ENCODE results near the gene KLF2.

KLF2 gene

DNA sequence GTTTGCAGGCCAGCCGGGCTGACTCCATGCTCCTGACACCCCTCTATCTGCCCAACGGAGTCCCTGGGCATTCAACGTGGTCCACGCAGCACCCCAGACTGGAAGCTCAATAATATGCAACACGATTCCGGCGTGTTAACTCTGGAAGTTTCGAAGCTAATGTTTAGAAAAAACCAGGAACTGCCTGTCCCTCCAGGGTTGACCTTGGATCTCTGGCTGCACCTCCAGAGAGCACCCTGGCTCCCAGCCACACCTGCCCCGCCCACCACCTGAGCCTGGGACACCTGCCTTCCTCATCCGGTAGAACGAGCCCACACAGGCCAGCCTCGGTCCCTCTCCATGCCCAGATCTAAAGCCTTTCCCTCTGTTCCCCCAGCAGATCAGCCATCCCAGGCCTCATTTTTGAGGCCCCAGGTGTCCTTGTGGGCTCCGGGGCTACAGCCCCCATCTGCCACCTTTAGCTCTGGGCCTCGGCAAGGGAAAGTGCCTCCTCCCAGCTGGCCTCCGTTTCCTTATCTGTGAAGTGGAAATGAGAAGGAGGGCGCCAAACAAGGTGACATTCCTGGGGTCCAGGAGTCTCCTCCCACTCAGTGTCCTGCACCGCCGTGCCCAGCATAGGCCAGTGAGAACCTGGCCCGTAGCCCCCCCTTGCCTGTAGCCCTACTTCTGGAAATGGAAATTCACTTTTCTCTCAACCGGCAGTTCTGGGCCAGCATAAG lies 38.7 kb downstream of the KLF2 start:
- in situ Hi-C loops (cut with MboI; ENCODE audit: low sequenced_read_pairs), result no loop called here

DNA sequence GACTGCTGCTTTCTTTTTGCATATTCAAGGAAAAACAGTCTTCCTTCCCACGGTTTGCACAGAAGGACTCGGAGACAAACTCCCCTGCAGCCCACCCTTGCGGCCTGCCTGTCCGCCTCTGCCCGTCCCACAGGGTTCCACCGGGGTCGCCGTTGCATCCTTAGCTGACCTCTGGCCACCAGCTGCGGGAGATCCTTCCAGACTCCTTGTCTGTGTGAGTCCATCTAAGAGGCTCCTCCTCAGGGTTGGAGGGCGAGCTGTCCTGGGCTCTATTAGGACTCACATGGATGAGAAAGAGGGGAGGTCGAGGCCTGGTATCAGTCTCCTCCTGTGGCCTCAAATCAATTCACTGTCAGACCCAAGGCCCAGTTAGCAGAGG lies 39.2 kb downstream of the KLF2 start:
- in situ Hi-C loops (cut with MboI; ENCODE audit: low sequenced_read_pairs), result no loop called here

GRCh38 chr19:16364231-16364865 lies 39.7 kb downstream of the KLF2 start:
- in situ Hi-C loops (cut with MboI; ENCODE audit: low sequenced_read_pairs), result no loop called here

GRCh38 chr19:16365300-16365996 lies 40.8 kb downstream of the KLF2 start:
- in situ Hi-C loops (cut with MboI; ENCODE audit: low sequenced_read_pairs), result no loop called here

GRCh38 chr19:16366056-16366432 lies 41.4 kb downstream of the KLF2 start:
- in situ Hi-C loops (cut with MboI; ENCODE audit: low sequenced_read_pairs), result no loop called here

GRCh38 chr19:16366433-16367260 lies 42.0 kb downstream of the KLF2 start:
- in situ Hi-C loops (cut with MboI; ENCODE audit: low sequenced_read_pairs), result no loop called here

DNA sequence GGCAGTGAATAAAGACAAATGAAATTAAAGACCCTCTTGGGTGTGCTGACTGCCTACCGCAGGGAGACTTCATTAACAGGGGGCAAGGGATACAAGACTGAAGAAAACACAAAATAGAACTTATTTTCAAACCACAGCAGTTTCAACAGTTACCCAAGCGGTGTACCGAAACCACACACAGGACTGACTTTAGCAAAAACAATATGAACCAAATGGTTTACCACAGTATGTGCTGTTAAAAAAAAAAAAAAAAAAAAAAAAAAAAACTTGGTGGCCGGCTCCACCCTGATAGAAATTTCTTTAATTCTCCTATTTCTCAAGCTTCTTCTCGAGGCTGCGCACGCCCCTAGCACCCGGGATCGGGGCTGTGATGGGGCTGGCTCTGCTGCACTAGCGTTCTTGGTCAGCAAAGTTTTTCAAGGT lies 42.6 kb downstream of the KLF2 start:
- in situ Hi-C loops (cut with MboI; ENCODE audit: low sequenced_read_pairs), result no loop called here

DNA sequence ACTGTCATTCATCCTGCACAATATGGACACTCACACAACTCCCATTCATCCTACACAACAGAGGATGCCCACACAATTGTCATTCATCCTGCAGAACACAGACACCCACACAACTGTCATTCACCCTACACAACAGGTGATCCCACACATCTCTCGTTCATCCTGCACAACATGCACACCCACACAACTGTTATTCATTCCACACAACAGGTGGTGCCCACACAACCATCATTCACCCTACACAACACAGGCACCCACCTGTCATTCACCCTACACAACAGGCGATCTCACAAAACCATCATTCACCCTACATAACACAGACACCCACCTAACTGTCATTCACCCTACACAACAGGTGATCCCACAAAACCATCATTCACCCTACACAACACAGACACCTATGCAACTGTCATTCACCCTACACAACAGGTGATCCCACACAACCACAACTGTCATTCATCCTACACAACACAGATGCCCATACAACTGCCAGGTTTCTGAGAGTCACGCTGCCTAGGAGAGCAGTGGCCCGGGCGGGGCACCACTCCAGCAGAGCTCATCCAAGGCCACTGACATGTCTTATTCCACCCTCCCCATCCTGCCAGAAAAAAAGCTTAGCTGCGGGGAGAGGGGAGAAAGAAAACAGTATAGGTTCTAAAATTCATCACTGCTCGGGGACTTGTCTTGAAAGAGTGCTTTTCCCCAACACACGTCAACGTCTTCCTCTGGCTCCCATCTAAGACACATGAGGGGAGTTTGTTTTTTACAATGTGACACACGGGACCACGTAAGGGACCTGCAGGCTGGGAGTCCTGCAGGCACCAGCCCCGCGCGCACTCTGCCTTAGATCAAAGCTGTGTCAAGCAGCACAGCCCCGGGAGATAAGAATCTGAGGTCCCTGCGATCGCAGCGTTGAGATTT lies 44.0 kb downstream of the KLF2 start:
- in situ Hi-C loops (cut with MboI; ENCODE audit: low sequenced_read_pairs), result no loop called here

DNA sequence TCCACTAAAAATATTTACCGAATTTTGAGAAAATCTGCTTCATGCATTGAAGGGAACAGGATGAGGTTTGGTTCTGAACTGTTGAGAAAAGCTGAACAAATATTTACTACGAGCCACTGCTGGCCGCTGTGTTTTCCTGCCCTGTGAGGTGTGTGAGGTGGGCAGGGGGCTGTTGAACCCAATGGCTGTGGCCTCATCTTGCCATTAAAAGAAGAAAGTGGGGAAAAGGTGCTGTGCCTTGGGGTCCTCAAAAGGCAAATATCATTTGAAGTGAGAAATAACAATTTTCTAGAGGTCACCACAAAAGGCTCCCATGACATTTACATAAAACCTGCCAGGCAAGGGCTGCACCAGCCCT lies 44.7 kb downstream of the KLF2 start:
- in situ Hi-C loops (cut with MboI; ENCODE audit: low sequenced_read_pairs), result no loop called here

- in situ Hi-C loops (cut with MboI; ENCODE audit: low sequenced_read_pairs), result no loop called here
These were observed 45.3 kb downstream of the KLF2 start for GRCh38 chr19:16369664-16370576.

DNA sequence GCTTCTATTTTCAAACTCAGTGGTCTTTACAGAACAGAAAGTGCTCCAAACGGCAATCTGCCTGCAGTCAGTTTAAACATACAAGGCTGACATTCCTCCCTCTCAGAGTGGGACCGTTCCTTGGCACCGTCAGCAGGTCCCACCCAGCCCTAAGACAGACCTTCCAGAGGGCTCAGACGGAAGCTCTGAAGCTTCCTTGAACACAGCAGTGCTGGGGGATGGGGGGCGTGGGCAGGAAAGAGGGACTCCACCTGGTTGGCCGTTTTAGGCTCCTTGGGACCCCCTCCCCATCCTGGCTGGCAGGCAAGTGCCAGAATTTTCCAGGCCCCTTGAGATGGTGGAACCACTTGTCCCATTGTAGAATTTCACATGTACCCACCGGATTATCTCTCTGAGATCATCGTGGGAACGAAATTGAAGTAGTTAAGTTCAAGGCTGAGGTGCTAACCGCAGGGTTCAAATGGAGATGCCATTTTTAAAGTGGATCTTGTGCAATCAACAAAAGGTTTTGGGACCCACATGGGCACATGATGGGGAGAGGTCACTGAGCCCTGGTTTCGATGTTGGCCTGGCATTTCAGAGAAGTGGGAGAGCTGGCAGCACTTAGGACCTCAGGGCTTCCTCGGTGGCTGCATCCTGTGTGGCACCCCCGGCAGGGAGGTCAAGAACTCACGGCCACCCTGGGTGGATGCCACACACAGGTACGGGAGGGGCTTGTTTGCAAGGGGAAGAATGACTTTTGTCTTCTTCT lies 46.2 kb downstream of the KLF2 start:
- in situ Hi-C loops (cut with MboI; ENCODE audit: low sequenced_read_pairs), result no loop called here

GRCh38 chr19:16371540-16371986 lies 46.9 kb downstream of the KLF2 start:
- in situ Hi-C loops (cut with MboI; ENCODE audit: low sequenced_read_pairs), result no loop called here

DNA sequence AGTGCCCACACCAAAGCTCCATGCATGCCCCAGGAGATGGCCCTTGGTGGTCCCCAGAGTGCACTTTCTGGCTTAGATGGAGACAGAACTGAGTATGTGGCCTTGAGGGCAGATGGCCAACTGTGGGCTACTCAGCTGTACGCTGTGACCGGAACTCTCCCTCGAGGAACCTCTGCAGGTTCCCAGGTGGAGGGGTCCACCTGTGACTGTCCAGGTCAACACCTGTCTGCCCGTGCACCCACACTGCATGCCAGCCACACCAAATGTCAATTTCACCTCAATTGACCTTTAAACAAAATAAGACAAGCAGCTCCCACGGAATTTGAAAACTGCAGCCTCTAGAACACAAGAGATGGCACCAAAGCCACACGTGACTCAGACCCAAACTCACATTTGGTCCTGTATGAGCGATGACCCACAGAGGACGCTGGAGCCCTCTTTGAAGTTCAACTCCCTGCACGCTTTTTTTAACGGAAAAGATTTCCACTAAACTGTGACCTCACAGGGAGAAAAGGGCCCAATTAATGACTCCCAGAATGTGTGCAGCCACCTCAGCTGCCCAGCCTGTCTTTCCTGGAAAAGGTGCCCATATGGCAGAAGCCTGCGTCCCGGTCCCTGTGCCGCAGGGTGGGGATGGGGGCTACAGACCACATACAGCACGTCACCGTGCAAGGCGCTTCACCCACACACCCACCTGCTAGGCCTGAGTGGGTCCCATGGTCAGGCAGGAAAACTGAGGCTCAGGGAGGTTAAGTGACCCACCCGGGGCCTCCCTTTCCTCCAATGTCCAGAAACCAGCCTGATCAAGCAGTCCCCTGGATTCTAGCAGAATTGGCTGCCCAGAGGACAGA lies 47.7 kb downstream of the KLF2 start:
- in situ Hi-C loops (cut with MboI; ENCODE audit: low sequenced_read_pairs), result no loop called here

GRCh38 chr19:16373079-16373478 lies 48.5 kb downstream of the KLF2 start:
- in situ Hi-C loops (cut with MboI; ENCODE audit: low sequenced_read_pairs), result no loop called here

- in situ Hi-C loops (cut with MboI; ENCODE audit: low sequenced_read_pairs), result no loop called here
These were observed 48.9 kb downstream of the KLF2 start for GRCh38 chr19:16373532-16373931.

DNA sequence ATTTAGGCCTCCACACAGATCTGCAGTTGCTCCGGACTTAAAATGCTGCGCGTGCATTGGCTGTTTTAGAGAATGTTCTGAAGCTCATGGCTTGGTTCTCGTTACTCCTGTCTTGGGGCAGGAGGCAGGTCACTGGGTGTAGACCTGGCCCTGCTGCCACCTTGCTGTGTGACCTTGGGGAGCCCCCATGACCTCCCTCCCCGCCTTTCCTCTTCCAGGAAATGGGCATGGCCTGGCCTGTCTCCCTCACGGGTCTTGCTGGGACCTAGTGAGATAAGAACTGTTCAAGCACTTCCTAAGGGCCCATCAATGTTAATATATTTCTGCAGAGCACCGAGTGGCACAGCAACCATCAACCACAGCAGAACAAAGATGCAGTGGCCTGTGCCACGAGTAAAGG lies 49.4 kb downstream of the KLF2 start:
- in situ Hi-C loops (cut with MboI; ENCODE audit: low sequenced_read_pairs), result no loop called here

DNA sequence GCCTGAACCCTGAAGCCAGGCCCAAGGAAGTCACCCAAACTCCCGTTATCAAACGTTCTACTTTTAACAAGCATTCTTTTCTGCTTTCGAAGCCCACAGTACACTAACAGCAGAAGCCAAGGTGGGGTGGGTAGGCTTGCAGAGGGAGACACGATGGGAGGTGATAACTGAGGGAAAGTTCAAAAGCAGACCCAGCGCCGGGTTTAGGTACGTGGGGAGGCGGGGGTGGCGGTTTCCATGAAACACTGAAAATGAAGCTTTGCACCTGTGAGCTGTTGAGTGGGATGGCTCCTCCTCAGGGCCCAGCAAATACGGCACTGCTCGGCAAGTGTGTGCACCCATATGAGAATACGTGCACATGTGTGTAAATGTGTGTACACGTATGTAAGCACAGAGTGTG lies 49.8 kb downstream of the KLF2 start:
- in situ Hi-C loops (cut with MboI; ENCODE audit: low sequenced_read_pairs), result no loop called here
